GM23248 (cell line): ENCODE data around the gene WSB2. TPM values are rescaled to one million over a fixed set of nuclear protein-coding genes. Genes with fewer than 3 reads are reported as not detected.

ENCODE experiments used
- DNase-seq: peaks from one replicate; pipeline ENCODE4 v3.0.0-alpha.2; 2015
- H2AFZ ChIP-seq: fragments of 200-600 bp; sonication (generic); 2 replicates; pipeline ENCODE4 v1.6.1; 2016; ENCODE audit warnings: antibody characterized with exemption
- H3F3A ChIP-seq: fragments of 200-600 bp; sonication (generic); 2 replicates; pipeline ENCODE4 v1.6.1; 2016; ENCODE audit warnings: mild to moderate bottlenecking, antibody characterized with exemption, mixed run types; ENCODE audit not compliant: insufficient read depth
- H3K27ac ChIP-seq: fragments of 200-600 bp; sonication (generic); 2 replicates; pipeline ENCODE4 v1.5.1; 2016; ENCODE audit warnings: mild to moderate bottlenecking
- H3K27me3 ChIP-seq: fragments of 200-600 bp; sonication (generic); replicated peaks from 2 replicates; pipeline ENCODE4 v1.6.1; 2016; ENCODE audit warnings: mild to moderate bottlenecking; ENCODE audit not compliant: insufficient read depth
- H3K36me3 ChIP-seq: fragments of 200-600 bp; sonication (generic); 2 replicates; pipeline ENCODE4 v1.6.1; 2016; ENCODE audit warnings: low read depth, mild to moderate bottlenecking
- H3K4me1 ChIP-seq: fragments of 200-600 bp; sonication (generic); 2 replicates; pipeline ENCODE4 v1.6.1; 2016; ENCODE audit warnings: mild to moderate bottlenecking; ENCODE audit not compliant: insufficient read depth
- H3K4me2 ChIP-seq: fragments of 200-600 bp; sonication (generic); one replicate; pipeline ENCODE4 v1.6.1; 2016; ENCODE audit warnings: mild to moderate bottlenecking; ENCODE audit not compliant: unreplicated experiment
- H3K4me3 ChIP-seq: fragments of 200-600 bp; sonication (generic); 2 replicates; pipeline ENCODE4 v1.5.1; 2016; ENCODE audit warnings: mild to moderate bottlenecking
- H3K79me2 ChIP-seq: fragments of 200-600 bp; sonication (generic); 2 replicates; pipeline ENCODE4 v1.6.1; 2016; ENCODE audit warnings: mild to moderate bottlenecking; ENCODE audit not compliant: insufficient read depth
- H3K9ac ChIP-seq: fragments of 200-600 bp; sonication (generic); 2 replicates; pipeline ENCODE4 v1.6.1; 2016; ENCODE audit warnings: mild to moderate bottlenecking
- H3K9me2 ChIP-seq: fragments of 200-600 bp; sonication (generic); 2 replicates; pipeline ENCODE4 v1.6.1; 2016; ENCODE audit warnings: mixed run types, mild to moderate bottlenecking, moderate library complexity; ENCODE audit not compliant: insufficient read depth
- H3K9me3 ChIP-seq: fragments of 200-600 bp; sonication (generic); one replicate; pipeline ENCODE4 v1.6.1; 2017; ENCODE audit warnings: low read depth
- H4K20me1 ChIP-seq: fragments of 200-600 bp; sonication (generic); 2 replicates; pipeline ENCODE4 v1.6.0; 2016; ENCODE audit not compliant: insufficient read depth
- EZH2 ChIP-seq: fragments of 200-600 bp; sonication (generic); IDR thresholded peaks from 2 replicates; pipeline ENCODE4 v1.6.1; 2018; ENCODE audit warnings: antibody characterized with exemption, mild to moderate bottlenecking; ENCODE audit not compliant: insufficient read depth, poor library complexity, severe bottlenecking
- EZH2phosphoT487 ChIP-seq: fragments of 200-600 bp; sonication (generic); IDR thresholded peaks from 2 replicates; pipeline ENCODE4 v1.6.1; 2018; ENCODE audit warnings: antibody characterized with exemption, moderate library complexity, mild to moderate bottlenecking, low read depth; ENCODE audit not compliant: insufficient read depth
- WGBS, 2 experiments: methylation state at CpG; one replicate each; pipeline ENCODE4 v1.1.6; 2015 to 2017; ENCODE audit warnings: low lambda C conversion rate in 2 of 2, low coverage in 1 of 2; ENCODE audit errors: missing lambda C conversion rate in 2 of 2; 5-methylcytosine and 5-hydroxymethylcytosine counted together
- in situ Hi-C: fragments of 300-500 bp; cut with MboI; formaldehyde crosslinking; loops from 2 replicates; pipeline ENCODE4 v1.15.0; 2020
- polyA plus RNA-seq: library from polyadenylated mRNA; unstranded; fragments of >200 nt; fragmentation: Nextera tagmentation; extraction: Ambion mirVana; gene quantifications from 2 replicates; pipeline ENCODE4 v1.2.1, GENCODE V29; 2016
- total RNA-seq: library from RNA; depleted of rRNA; stranded (reverse); fragments of >200 nt; shearing (Covaris generic); gene quantifications from 2 replicates; pipeline ENCODE4 v1.2.3, GENCODE V29; 2014

The WSB2 gene
- total and polyA plus RNA-seq, 2 experiments from 2014 or later = 65.8 to 162 TPM

DNA sequence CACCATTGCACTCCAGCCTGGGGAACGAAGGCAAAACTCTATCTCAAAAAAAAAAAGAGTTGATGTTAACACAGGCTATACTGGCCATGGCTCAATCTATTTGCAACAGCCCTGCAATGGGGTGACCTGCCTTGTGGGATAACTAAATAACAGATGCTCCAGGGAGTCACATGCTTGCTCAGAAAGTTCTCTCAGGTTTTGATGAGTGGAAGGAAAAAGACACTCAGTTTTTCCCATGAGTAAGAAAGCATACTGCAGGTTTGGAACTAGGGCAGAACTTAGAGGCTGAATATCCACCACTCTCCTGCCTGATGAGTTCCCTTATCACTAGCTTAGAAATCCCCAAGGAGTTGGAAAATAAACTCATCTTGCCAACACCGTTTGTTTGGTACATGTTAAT is 16.9 kb downstream of the WSB2 start:
- H3K9me2 ChIP-seq = no peaks in the 10 kb centered on the region
- no peaks in the 10 kb centered on the region for H3K4me1 ChIP-seq
- WGBS, 2 experiments = 95 to 100% methylated on average over 2 of the region's 2 CpGs
- peaks cover 92% of the 10 kb centered on the region for H3K79me2 ChIP-seq
- H4K20me1 ChIP-seq = no peaks in the 10 kb centered on the region
- H3K36me3 ChIP-seq = peaks cover 42% of the 10 kb centered on the region
- H3K9me3 ChIP-seq = no peaks in the 10 kb centered on the region
- no peak overlapping the region for H3K9ac ChIP-seq
- H3K4me2 ChIP-seq = no peak overlapping the region
- no peak overlapping the region for H2AFZ ChIP-seq
- H3F3A ChIP-seq = no peaks in the 10 kb centered on the region
- DNase-seq = no peak
- no peak overlapping the region for H3K27ac ChIP-seq
- in situ Hi-C loops = no loop called here
- TF ChIP-seq EZH2phosphoT487 = no peak
- H3K27me3 ChIP-seq = no peaks in the 10 kb centered on the region
- no peak overlapping the region for H3K4me3 ChIP-seq

DNA sequence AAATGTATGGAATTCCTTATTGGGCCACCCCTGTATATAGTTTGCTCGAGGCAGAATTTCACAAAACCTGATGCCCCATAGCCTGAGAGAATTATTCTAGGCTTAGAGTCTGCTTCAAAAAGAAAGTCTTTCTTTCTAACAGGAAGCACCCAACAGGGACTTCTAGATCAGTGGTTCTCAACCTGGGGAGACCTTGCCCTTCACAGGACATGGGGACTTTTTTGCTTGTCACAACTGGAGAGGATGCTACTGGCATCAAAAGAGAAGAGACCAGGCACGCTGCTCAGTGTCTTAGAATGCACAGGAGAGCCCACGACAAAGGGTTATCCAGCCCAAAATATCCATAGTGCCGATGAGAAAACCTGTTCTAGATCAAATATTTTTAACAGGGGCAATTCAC is 18.9 kb downstream of the WSB2 start:
- in situ Hi-C loops = no loop called here
- WGBS, 2 experiments = 64 to 70% methylated on average over 4 of the region's 4 CpGs
- H3K4me3 ChIP-seq = no peak overlapping the region
- TF ChIP-seq EZH2phosphoT487 = no peak
- no peak for TF ChIP-seq EZH2
- H3K36me3 ChIP-seq = peaks cover 50% of the 10 kb centered on the region
- no peaks in the 10 kb centered on the region for H4K20me1 ChIP-seq
- H2AFZ ChIP-seq = no peak overlapping the region
- no peak for DNase-seq
- H3K9me2 ChIP-seq = no peaks in the 10 kb centered on the region
- H3K27ac ChIP-seq = no peak overlapping the region
- H3K9ac ChIP-seq = no peak overlapping the region
- H3K4me1 ChIP-seq = no peaks in the 10 kb centered on the region
- H3F3A ChIP-seq = peaks cover 8% of the 10 kb centered on the region; the same call in 1 of the 2 replicates
- peaks cover 75% of the 10 kb centered on the region for H3K79me2 ChIP-seq
- H3K27me3 ChIP-seq = no peaks in the 10 kb centered on the region
- no peaks in the 10 kb centered on the region for H3K9me3 ChIP-seq
- no peak overlapping the region for H3K4me2 ChIP-seq

DNA sequence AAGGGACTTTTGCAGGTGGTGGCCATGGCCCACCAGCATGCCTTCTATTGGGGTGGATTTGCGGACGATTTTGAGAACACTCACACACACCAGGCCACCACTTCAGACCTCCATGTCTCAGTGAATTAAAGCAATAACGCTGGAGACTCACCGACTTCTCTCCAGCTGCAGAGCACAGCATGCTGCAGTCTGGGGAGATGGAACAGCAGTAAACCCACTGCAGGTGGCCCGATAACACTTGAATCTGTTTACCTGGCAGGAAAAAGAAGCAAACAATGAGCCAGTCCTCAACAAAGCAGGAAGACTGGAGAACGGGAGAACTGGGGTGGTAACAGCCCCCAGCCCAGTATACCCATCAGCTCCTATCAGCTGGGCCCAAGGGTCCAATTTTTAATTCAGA is 22.8 kb downstream of the WSB2 start:
- in situ Hi-C loops = no loop called here
- Histone ChIP-seq H3K79me2 (peaks cover 36% of the 10 kb centered on the region), H3K27me3 (no peaks in the 10 kb centered on the region), H4K20me1 (no peaks in the 10 kb centered on the region), H3K36me3 (peaks cover 64% of the 10 kb centered on the region), H3F3A (peaks cover 40% of the 10 kb centered on the region), H3K9me2 (no peaks in the 10 kb centered on the region), H2AFZ (no peak overlapping the region), H3K4me2 (no peak overlapping the region), H3K9ac (no peak overlapping the region), H3K9me3 (no peaks in the 10 kb centered on the region), H3K4me1 (peaks cover 23% of the 10 kb centered on the region), H3K4me3 (no peak overlapping the region), H3K27ac (no peak overlapping the region)
- no peak for TF ChIP-seq EZH2phosphoT487
- no peak for TF ChIP-seq EZH2
- 88 to 90% methylated on average over 6 of the region's 6 CpGs for WGBS, 2 experiments
- DNase-seq = no peak

DNA sequence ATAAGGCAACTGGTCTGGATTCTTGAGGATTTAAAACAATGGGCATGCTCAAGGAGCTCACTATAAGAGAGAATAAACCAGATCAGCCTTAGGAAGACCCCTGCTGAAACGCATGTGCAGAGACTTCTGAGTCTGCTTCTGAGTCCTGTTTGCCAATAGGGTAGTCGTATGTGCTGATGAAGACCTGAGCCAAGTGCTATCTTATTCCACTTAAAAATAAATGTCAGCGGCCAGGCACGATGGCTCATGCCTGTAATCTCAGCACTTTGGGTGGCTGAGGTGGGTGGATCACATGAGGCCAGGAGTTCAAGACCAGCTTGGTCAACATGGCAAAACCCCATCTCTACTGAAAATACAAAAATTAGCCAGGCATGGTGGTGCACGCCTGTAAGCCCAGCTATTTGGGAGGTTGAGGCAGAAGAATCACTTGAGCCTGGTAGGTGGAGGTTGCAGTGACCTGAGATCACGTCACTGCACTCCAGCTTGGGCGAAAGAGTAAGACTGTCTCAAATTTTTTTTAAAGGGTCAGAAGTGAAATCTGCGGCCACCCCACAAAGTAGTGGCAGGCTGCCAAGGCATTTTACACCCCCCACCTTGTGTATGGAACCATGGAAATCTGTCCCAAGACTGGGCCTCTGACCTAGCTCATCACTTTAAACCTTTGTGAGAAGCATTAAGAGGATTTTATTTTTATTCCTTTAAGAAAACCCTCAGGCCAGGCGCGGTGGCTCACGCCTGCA is 24.1 kb downstream of the WSB2 start:
- peaks cover 62% of the 10 kb centered on the region for H3K36me3 ChIP-seq
- H3K79me2 ChIP-seq = peaks cover 31% of the 10 kb centered on the region
- H3F3A ChIP-seq = peaks cover 42% of the 10 kb centered on the region
- H3K9ac ChIP-seq = no peak overlapping the region
- TF ChIP-seq EZH2 = no peak
- TF ChIP-seq EZH2phosphoT487 = no peak
- no peak for DNase-seq
- H3K27ac ChIP-seq = no peak overlapping the region
- no peak overlapping the region for H2AFZ ChIP-seq
- 91 to 93% methylated on average over 11 of the region's 11 CpGs for WGBS, 2 experiments
- H3K4me2 ChIP-seq = no peak overlapping the region
- H3K9me2 ChIP-seq = no peaks in the 10 kb centered on the region
- no peaks in the 10 kb centered on the region for H4K20me1 ChIP-seq
- in situ Hi-C loops = no loop called here
- no peaks in the 10 kb centered on the region for H3K9me3 ChIP-seq
- no peaks in the 10 kb centered on the region for H3K27me3 ChIP-seq
- H3K4me1 ChIP-seq = peaks cover 29% of the 10 kb centered on the region
- H3K4me3 ChIP-seq = no peak overlapping the region
